Measurements from ENCODE around the gene SNX4.

DNA sequence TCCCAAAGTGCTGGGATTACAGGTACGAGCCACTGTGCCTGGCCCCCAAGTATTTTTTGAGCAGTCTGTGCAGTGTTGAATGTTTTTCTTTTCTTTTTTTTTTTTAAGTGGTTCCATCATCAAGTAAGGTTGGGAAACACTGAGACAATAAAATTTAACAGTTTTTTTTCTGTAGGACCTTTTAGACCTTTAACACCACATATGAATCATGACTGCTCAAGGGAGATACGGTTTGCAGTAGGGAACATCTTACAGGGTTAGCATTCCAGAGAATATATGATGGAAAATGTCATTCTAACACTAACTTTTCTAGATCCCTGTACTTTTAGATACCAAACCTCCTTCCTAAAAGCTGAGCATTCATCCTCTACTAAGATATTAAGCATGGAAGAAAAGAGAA, 41.7 kb downstream of the SNX4 start:
- no peak for TF ChIP-seq BACH2 (CRISPR knock-in tag; IDR thresholded peaks at IDR 0.05; ENCODE audit: borderline replicate concordance)
- no peak for TF ChIP-seq ZFP3 (CRISPR knock-in tag; IDR thresholded peaks at IDR 0.05)
- no peak for TF ChIP-seq OSR1 (CRISPR knock-in tag; IDR thresholded peaks at IDR 0.05)
